Keratinocyte (primary cell): ENCODE data around the gene HSFX4. TPM values are rescaled to one million over a fixed set of nuclear protein-coding genes. Genes with fewer than 3 reads are reported as not detected.

Experiments used
- DNase-seq: peaks from one replicate; pipeline ENCODE4 v3.0.0-alpha.2; 2011; ENCODE audit warnings: low read depth, missing footprints, low spot score
- FAIRE-seq: peaks from 2 replicates; lab custom pipeline; 2011; peaks lifted over from hg19 to GRCh38; lab: Jason Lieb, UNC
- H2AFZ ChIP-seq: 2 replicates; pipeline ENCODE4 v1.6.0; 2012; ENCODE audit warnings: low read length, control low read depth, inconsistent platforms; ENCODE audit not compliant: control insufficient read depth
- H3K27ac ChIP-seq: 2 replicates; pipeline ENCODE4 v1.5.1; 2011; ENCODE audit warnings: low read length; ENCODE audit not compliant: control insufficient read depth, insufficient read depth
- H3K27me3 ChIP-seq: 3 replicates; pipeline ENCODE4 v1.6.0; 2011; ENCODE audit warnings: low read length; ENCODE audit not compliant: control insufficient read depth, insufficient read depth; ENCODE audit errors: extremely low read depth
- H3K36me3 ChIP-seq, 2 experiments: 2 replicates in 1 of 2; 3 replicates in 1 of 2; pipeline ENCODE4 v1.5.1; 2011; ENCODE audit warnings: low read length in 2 of 2, mild to moderate bottlenecking in 1 of 2; ENCODE audit not compliant: control insufficient read depth in 2 of 2, insufficient read depth in 2 of 2; ENCODE audit errors: extremely low read depth in 1 of 2
- H3K4me1 ChIP-seq: 3 replicates; pipeline ENCODE4 v1.5.1; 2011; ENCODE audit warnings: low read length; ENCODE audit not compliant: control insufficient read depth, insufficient read depth; ENCODE audit errors: extremely low read depth
- H3K4me2 ChIP-seq: 3 replicates; pipeline ENCODE4 v1.6.0; 2011; ENCODE audit warnings: low read depth, low read length; ENCODE audit not compliant: control insufficient read depth, insufficient read depth; ENCODE audit errors: extremely low read depth
- H3K4me3 ChIP-seq, 3 experiments: fragments of 200-600 bp in 1 of 3; sonication (generic) in 1 of 3; 2 replicates in 2 of 3; 3 replicates in 1 of 3; pipeline ENCODE4 v1.5.1; 2011 to 2016; ENCODE audit warnings: low read length in 3 of 3, mild to moderate bottlenecking in 3 of 3, control low read depth in 2 of 3, inconsistent platforms in 1 of 3, low read depth in 1 of 3, mixed read lengths in 1 of 3, mixed run types in 1 of 3, moderate library complexity in 1 of 3; ENCODE audit not compliant: control insufficient read depth in 2 of 3, insufficient read depth in 2 of 3; ENCODE audit errors: extremely low read depth in 1 of 3
- H3K79me2 ChIP-seq: 2 replicates; pipeline ENCODE4 v1.6.0; 2012; ENCODE audit warnings: low read length; ENCODE audit not compliant: control insufficient read depth, insufficient read depth
- H3K9ac ChIP-seq: 3 replicates; pipeline ENCODE4 v1.6.0; 2011; ENCODE audit warnings: low read length; ENCODE audit not compliant: control insufficient read depth, insufficient read depth; ENCODE audit errors: extremely low read depth
- H3K9me1 ChIP-seq: 3 replicates; pipeline ENCODE4 v1.6.0; 2011; ENCODE audit warnings: low read length; ENCODE audit not compliant: control insufficient read depth, insufficient read depth; ENCODE audit errors: extremely low read depth
- H3K9me3 ChIP-seq: 2 replicates; pipeline ENCODE4 v1.5.1; 2012; ENCODE audit warnings: low read depth, low read length; ENCODE audit not compliant: control insufficient read depth
- H4K20me1 ChIP-seq: 3 replicates; pipeline ENCODE4 v1.6.0; 2011; ENCODE audit warnings: low read length; ENCODE audit not compliant: control insufficient read depth, insufficient read depth; ENCODE audit errors: extremely low read depth
- CTCF ChIP-seq, 3 experiments: IDR thresholded peaks in 1 of 3; conservative IDR thresholded peaks in 1 of 3; optimal IDR thresholded peaks in 1 of 3; 2 replicates in 2 of 3; 3 replicates in 1 of 3; pipeline versions ENCODE3 to v1.5.1; 2011; ENCODE audit warnings: low read length in 3 of 3, mild to moderate bottlenecking in 3 of 3, moderate library complexity in 2 of 3, control low read depth in 1 of 3, inconsistent platforms in 1 of 3; ENCODE audit not compliant: insufficient read depth in 2 of 3; ENCODE audit errors: extremely low read depth in 1 of 3
- EZH2 ChIP-seq: IDR thresholded peaks from one replicate; pipeline ENCODE4 v1.6.1; 2012; ENCODE audit warnings: inconsistent platforms, mild to moderate bottlenecking, low read length, moderate library complexity
- dilution Hi-C: fragments of 300-500 bp; cut with MboI; formaldehyde crosslinking; loops from one replicate; pipeline ENCODE4 v1.7.0; 2020; ENCODE audit warnings: low sequenced_read_pairs; ENCODE audit not compliant: extremely low pct_ligation_motif_present
- polyA plus RNA-seq, 5 experiments: library from polyadenylated mRNA; depleted of rRNA in 3 of 5; stranded (reverse) in 3 of 5; stranded (forward) in 1 of 5; unstranded in 1 of 5; fragments of >200 nt; gene quantifications; 1 replicate in 1 of 5; 2 replicates in 3 of 5; 3 replicates in 1 of 5; pipeline versions ENCODE4 v1.2.1 to v1.2.3, GENCODE V29; 2011 to 2012; ENCODE audit warnings: missing spikeins in 2 of 5, low read depth in 1 of 5, low replicate concordance in 1 of 5

Gene HSFX4
- polyA plus RNA-seq, 1 donor (not counting 4 experiments of a cell fraction or from before 2014, with no cell fraction given), result not detected

- no peak overlapping the region for H3K4me3 ChIP-seq
- DNase-seq (no peak), FAIRE-seq (no peak)
- H2AFZ ChIP-seq, result no peak overlapping the region
- no peaks in the 10 kb centered on the region for H3K36me3 ChIP-seq
- TF ChIP-seq CTCF (optimal IDR thresholded peaks at IDR 0.05 in 1 of 3, IDR thresholded peaks at IDR 0.05 in 1 of 3, conservative IDR thresholded peaks at IDR 0.05 in 1 of 3; ENCODE audit: extremely low read depth in 1 of 3, insufficient read depth in 2 of 3, low read length in 3 of 3), result no peak
- no peak for TF ChIP-seq EZH2
- no peaks in the 10 kb centered on the region for H3K79me2 ChIP-seq
- H3K4me2 ChIP-seq, result no peak overlapping the region
- H3K27ac ChIP-seq, result no peak overlapping the region
- H3K9ac ChIP-seq, result no peak overlapping the region
- H3K27me3 ChIP-seq, result no peaks in the 10 kb centered on the region
- dilution Hi-C loops, result no loop called here
- no peaks in the 10 kb centered on the region for H3K9me1 ChIP-seq
- H3K4me1 ChIP-seq, result no peaks in the 10 kb centered on the region
- H4K20me1 ChIP-seq, result no peaks in the 10 kb centered on the region
- H3K9me3 ChIP-seq, result no peaks in the 10 kb centered on the region
These were observed 30.8 kb upstream of the HSFX4 start for GRCh38 chrX:149898554-149898953.

GRCh38 chrX:149903889-149904748, 25.3 kb upstream of the HSFX4 start:
- Histone ChIP-seq H3K9ac (no peak overlapping the region), H2AFZ (peak overlapping the region; percentile 72), H3K4me2 (peak overlapping the region; percentile 46), H4K20me1 (no peaks in the 10 kb centered on the region), H3K9me3 (no peaks in the 10 kb centered on the region), H3K36me3 (no peaks in the 10 kb centered on the region), H3K9me1 (no peaks in the 10 kb centered on the region), H3K27ac (no peak overlapping the region), H3K4me3 (no peak overlapping the region), H3K4me1 (no peaks in the 10 kb centered on the region), H3K79me2 (no peaks in the 10 kb centered on the region), H3K27me3 (no peaks in the 10 kb centered on the region)
- TF ChIP-seq EZH2, result no peak
- TF ChIP-seq CTCF (optimal IDR thresholded peaks at IDR 0.05 in 1 of 3, IDR thresholded peaks at IDR 0.05 in 1 of 3, conservative IDR thresholded peaks at IDR 0.05 in 1 of 3; ENCODE audit: extremely low read depth in 1 of 3, insufficient read depth in 2 of 3, low read length in 3 of 3), result peak in 1 of 3 experiments; percentile 6
- dilution Hi-C loops, result no loop called here
- DNase-seq, result no peak
- FAIRE-seq, result no peak
